Upper lobe of left lung (tissue), 6 donors: Measurements from ENCODE around the gene KCNK3. TPM values are rescaled to one million over a fixed set of nuclear protein-coding genes. Genes with fewer than 3 reads are reported as not detected.

Experiments used
- ATAC-seq, 2 donors: fragments of 200-7000 bp; cut with Tn5 transposase; one replicate each; pipeline ENCODE4 v1.9.1; 2022; ENCODE audit warnings: mild to moderate bottlenecking in 2 of 2, moderate library complexity in 2 of 2; ENCODE audit not compliant: low FRiP score in 2 of 2
- DNase-seq, 2 donors: peaks; one replicate each; pipeline ENCODE4 v3.0.0-alpha.2; 2019 to 2020
- H3K27ac ChIP-seq, 4 donors: fragments of 200-600 bp; sonication (generic); one replicate each; pipeline ENCODE4 v1.5.1; 2016 to 2019
- H3K27me3 ChIP-seq, 4 donors: fragments of 200-600 bp; sonication (generic); one replicate each; pipeline ENCODE4 v1.5.1; 2017 to 2019
- H3K36me3 ChIP-seq, 4 donors: fragments of 200-600 bp; sonication (generic); one replicate each; pipeline ENCODE4 v1.5.1; 2016 to 2019
- H3K4me1 ChIP-seq, 4 donors: fragments of 200-600 bp; sonication (generic); one replicate each; pipeline ENCODE4 v1.5.1; 2018 to 2019
- H3K4me3 ChIP-seq, 4 donors: fragments of 200-600 bp; sonication (generic); one replicate each; pipeline ENCODE4 v1.5.1; 2017 to 2019; ENCODE audit warnings: mild to moderate bottlenecking in 2 of 4, moderate library complexity in 1 of 4
- H3K9me3 ChIP-seq, 4 donors: fragments of 200-600 bp; sonication (generic); one replicate each; pipeline ENCODE4 v1.5.1; 2018 to 2019
- CTCF ChIP-seq, 6 experiments: fragments of 450-650 bp in 4 of 6; fragments of 200-600 bp in 2 of 6; sonication (generic) in 2 of 6; IDR thresholded peaks; one replicate each; pipeline ENCODE4 v1.5.1; 2016 to 2019; ENCODE audit warnings: antibody characterized with exemption in 6 of 6
- EP300 ChIP-seq, 4 donors: sonication (generic); formaldehyde crosslinking; IDR thresholded peaks; one replicate each; pipeline ENCODE4 v1.5.1; 2017; ENCODE audit warnings: antibody characterized with exemption in 4 of 4, control low read depth in 2 of 4
- POLR2A ChIP-seq, 4 donors: fragments of 450-650 bp; IDR thresholded peaks; one replicate each; pipeline ENCODE4 v1.5.1; 2016 to 2017; ENCODE audit warnings: antibody characterized with exemption in 4 of 4, mild to moderate bottlenecking in 2 of 4
- POLR2AphosphoS5 ChIP-seq, 2 donors: sonication (generic); formaldehyde crosslinking; IDR thresholded peaks; one replicate each; pipeline ENCODE4 v1.5.1; 2017; ENCODE audit warnings: antibody characterized with exemption in 2 of 2
- WGBS, 2 donors: methylation state at CpG; one replicate each; pipeline ENCODE4 v1.1.5; 2017 to 2018; 5-methylcytosine and 5-hydroxymethylcytosine counted together
- total RNA-seq, 6 donors: library from RNA; depleted of rRNA in 4 of 6; stranded (reverse); fragments of >200 nt in 4 of 6; gene quantifications; one replicate each; pipeline versions ENCODE4 v1.1.0 to v1.2.1, GENCODE V29; 2016 to 2021
- donor health status: DM: no; HTN: no; CAD: no; lungs with moderate emphysema.
- donor health status: DM: no; HTN: yes; CAD: no; lungs with severe emphysema.

Gene KCNK3
- 10 to 100 TPM in 4 of 6 donors, 1 to 10 TPM in 2; 3.0 to 36.1 (median 17.5) TPM for total RNA-seq

DNA sequence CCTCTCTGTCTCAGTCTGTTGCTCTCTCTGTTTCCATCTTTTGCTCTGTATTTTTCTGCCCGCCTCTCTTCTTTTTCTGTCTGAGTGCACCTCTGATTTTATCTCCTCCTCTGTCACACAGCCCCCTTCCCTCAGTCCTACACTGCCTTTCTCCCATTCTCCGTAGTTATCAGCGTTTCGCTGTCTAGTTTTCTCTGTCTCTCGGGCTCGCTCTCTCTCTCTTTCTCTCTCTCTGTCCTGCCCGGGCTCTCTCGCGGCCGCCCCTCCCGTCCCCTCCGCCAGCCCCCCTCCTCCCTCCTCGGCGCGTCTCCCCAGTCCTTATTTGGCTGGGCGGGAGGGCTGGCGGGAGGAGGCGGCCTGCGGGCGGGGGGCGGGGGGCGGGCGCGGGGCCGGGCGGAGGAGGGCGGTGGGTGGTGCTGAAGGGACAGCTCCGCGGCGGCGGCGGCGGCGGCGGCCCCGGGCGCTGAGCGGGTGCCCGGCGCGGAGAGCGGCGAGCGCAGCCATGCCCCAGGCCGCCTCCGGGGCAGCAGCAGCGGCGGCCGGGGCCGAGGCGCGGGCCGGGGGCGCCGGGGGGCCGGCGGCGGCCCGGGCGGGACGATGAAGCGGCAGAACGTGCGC, at the start of gene KCNK3:
Gene KCNK3, plus strand, starts transcription at position 444 of the 618 bp plus-strand sequence. Its CDS starts 154 bp downstream, at position 598.
- 3 to 8% methylated on average over 12 to 20 of the region's 64 CpGs for WGBS, 2 donors
- Histone ChIP-seq H3K9me3 (no peaks in the 10 kb centered on the region), H3K27ac (peak within 1 kb of the TSS; percentile 56 to 80 (median 70)), H3K36me3 (no peaks in the 10 kb centered on the region), H3K4me1 (peaks cover 9 to 15% (median 12%) of the 10 kb centered on the region in 4 donors), H3K4me3 (peak within 1 kb of the TSS; percentile 29 to 50 (median 46)), H3K27me3 (peaks cover 0 to 26% (median 12%) of the 10 kb centered on the region in 4 donors)
- TF ChIP-seq POLR2A (IDR thresholded peaks at IDR 0.05) = no peak
- TF ChIP-seq EP300 (IDR thresholded peaks at IDR 0.05) = no peak
- TF ChIP-seq POLR2AphosphoS5 (IDR thresholded peaks at IDR 0.05) = no peak
- no peak for TF ChIP-seq CTCF (IDR thresholded peaks at IDR 0.05)
- ATAC-seq (peak; percentile 7 to 83), DNase-seq (peak; percentile 40 to 94)

DNA sequence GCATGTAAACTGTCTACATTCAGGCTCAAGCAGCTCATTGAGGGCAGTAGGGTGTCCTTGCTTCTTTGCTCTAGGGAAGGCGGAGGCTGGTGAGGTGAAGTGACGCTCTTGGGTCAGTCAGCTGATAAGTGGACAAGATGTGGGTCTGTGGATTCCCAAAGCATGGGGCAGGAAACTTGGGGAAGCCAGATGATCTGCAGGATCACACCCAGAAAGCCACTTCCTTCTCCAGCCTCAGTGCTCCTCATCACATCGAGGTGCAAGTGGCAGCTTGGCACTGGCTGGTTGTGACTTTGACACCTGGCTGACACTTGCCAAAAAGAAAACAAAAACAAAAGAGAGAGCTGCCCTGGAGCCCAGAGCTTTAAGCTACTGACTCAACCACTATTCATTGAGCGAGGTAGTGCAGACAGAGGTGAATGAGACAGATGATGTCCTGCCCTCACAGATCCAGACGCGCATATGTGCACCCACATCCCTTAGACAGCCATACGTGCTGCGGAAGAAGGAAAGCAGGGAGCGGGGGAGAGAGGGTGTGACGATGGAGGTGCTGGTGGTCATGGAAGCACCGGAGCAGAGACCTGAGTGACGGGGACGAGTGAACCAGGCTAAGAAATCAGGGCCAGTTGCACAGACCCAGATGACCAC, 48.2 kb upstream of the KCNK3 start:
- peaks cover 0 to 10% (median 8%) of the 10 kb centered on the region in 4 donors for H3K4me1 ChIP-seq
- WGBS, 2 donors = 74 to 77% methylated on average over 13 of the region's 13 CpGs
- no peak overlapping the region for H3K27ac ChIP-seq
- no peak overlapping the region for H3K4me3 ChIP-seq
- no peaks in the 10 kb centered on the region for H3K9me3 ChIP-seq
- no peaks in the 10 kb centered on the region for H3K27me3 ChIP-seq
- DNase-seq = no peak
- no peak for ATAC-seq
- no peaks in the 10 kb centered on the region for H3K36me3 ChIP-seq
- TF ChIP-seq POLR2AphosphoS5 (IDR thresholded peaks at IDR 0.05) (no peak), CTCF (IDR thresholded peaks at IDR 0.05) (no peak), EP300 (IDR thresholded peaks at IDR 0.05) (no peak), POLR2A (IDR thresholded peaks at IDR 0.05) (no peak)

- no peaks in the 10 kb centered on the region for H3K27me3 ChIP-seq
- no peak for ATAC-seq
- H3K4me3 ChIP-seq = no peak overlapping the region
- H3K36me3 ChIP-seq = no peaks in the 10 kb centered on the region
- peaks cover 0 to 4% (median 2%) of the 10 kb centered on the region in 4 donors for H3K4me1 ChIP-seq
- TF ChIP-seq EP300 (IDR thresholded peaks at IDR 0.05) (no peak), CTCF (IDR thresholded peaks at IDR 0.05) (no peak), POLR2AphosphoS5 (IDR thresholded peaks at IDR 0.05) (no peak), POLR2A (IDR thresholded peaks at IDR 0.05) (no peak)
- no peak for DNase-seq
- no peaks in the 10 kb centered on the region for H3K9me3 ChIP-seq
- 91 to 92% methylated on average over 10 of the region's 10 CpGs for WGBS, 2 donors
- H3K27ac ChIP-seq = no peak overlapping the region
Observed at GRCh38 chr2:26645762-26646161, 46.8 kb upstream of the KCNK3 start.

- Histone ChIP-seq H3K27ac (no peak overlapping the region), H3K27me3 (no peaks in the 10 kb centered on the region), H3K9me3 (no peaks in the 10 kb centered on the region), H3K4me3 (no peak overlapping the region), H3K36me3 (no peaks in the 10 kb centered on the region), H3K4me1 (peaks cover 0 to 4% (median 0%) of the 10 kb centered on the region in 4 donors)
- DNase-seq = no peak
- WGBS, 2 donors = 80 to 82% methylated on average over 5 to 6 of the region's 6 CpGs
- TF ChIP-seq POLR2AphosphoS5 (IDR thresholded peaks at IDR 0.05) = no peak
- no peak for TF ChIP-seq EP300 (IDR thresholded peaks at IDR 0.05)
- TF ChIP-seq POLR2A (IDR thresholded peaks at IDR 0.05) = no peak
- no peak for TF ChIP-seq CTCF (IDR thresholded peaks at IDR 0.05)
- no peak for ATAC-seq
Observed at GRCh38 chr2:26646986-26647672, 45.4 kb upstream of the KCNK3 start.
